Measurements from ENCODE around the gene M1AP. TPM values are rescaled to one million over a fixed set of nuclear protein-coding genes. Genes with fewer than 3 reads are reported as not detected.
"Not testable (repeated sequence)": the region's sequence is repeated elsewhere in the genome, so short reads cannot be mapped to it uniquely, and the experiment has no call there.

M1AP gene
- total RNA-seq, 1 experiment from 2014 or later, result not detected

- Histone ChIP-seq H3K36me3 (no peaks in the 10 kb centered on the region), H3K4me1 (peaks cover 8% of the 10 kb centered on the region), H3K27ac (no peak overlapping the region), H3K4me3 (peak overlapping the region; percentile 22), H3K27me3 (no peaks in the 10 kb centered on the region), H3K9me3 (replicated peaks) (no peaks in the 10 kb centered on the region)
- peak; percentile 45 to 66 for DNase-seq
Measured at GRCh38 chr2:74573747-74574562, 74.2 kb downstream of the M1AP start.

DNA sequence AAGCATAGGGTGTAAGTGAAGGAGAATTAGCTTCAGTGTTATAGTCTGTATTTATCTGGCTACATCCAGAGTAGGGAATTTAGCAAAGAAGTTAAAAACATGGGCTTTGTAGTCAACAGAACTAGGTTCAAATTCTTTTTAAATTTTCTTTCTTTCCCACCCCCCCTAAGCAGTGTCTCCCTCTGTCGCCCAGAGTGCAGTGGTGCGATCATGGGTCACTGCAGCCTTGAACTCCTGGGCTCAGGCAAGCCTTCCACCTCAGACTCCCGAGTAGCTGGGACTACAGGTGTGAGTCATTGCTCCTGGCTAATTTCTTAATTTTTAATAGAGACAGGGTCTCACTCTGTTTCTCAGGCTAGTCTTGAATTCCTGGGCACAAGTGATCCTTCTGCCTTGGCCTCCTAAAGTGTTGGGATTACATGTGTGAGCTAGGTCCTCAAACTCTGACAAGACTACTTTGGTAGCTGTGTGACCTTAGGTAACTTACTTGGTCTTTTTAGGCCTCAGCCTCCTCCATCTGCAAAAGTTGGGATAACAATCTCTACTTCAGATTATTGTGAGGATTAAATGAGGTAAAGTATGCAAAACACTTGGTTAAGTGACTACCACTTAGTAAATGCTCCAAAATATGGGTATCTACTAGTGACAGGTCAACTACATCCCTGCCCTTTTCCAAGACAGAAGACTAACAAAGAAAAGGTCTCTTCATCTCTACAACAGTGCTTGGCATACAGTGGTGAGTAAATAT, 75.8 kb downstream of the M1AP start:
- H3K4me1 ChIP-seq, result peaks cover 2% of the 10 kb centered on the region; the same call in 1 of the 2 replicates
- H3K4me3 ChIP-seq, result no peak overlapping the region
- H3K27ac ChIP-seq, result no peak overlapping the region
- no peaks in the 10 kb centered on the region for H3K9me3 ChIP-seq (replicated peaks)
- no peaks in the 10 kb centered on the region for H3K36me3 ChIP-seq
- no peak for DNase-seq
- peaks cover 7% of the 10 kb centered on the region; the same call in 1 of the 2 replicates for H3K27me3 ChIP-seq

- H3K27ac ChIP-seq, result no peak overlapping the region
- no peaks in the 10 kb centered on the region for H3K36me3 ChIP-seq
- no peaks in the 10 kb centered on the region for H3K9me3 ChIP-seq (replicated peaks)
- H3K4me3 ChIP-seq, result no peak overlapping the region
- H3K4me1 ChIP-seq, result no peaks in the 10 kb centered on the region
- DNase-seq, result no peak
- peaks cover 13% of the 10 kb centered on the region; the same call in 1 of the 2 replicates for H3K27me3 ChIP-seq
Measured at GRCh38 chr2:74571058-74571457, 77.1 kb downstream of the M1AP start.

GRCh38 chr2:74569686-74570085, 78.4 kb downstream of the M1AP start:
- H3K4me1 ChIP-seq, result no peaks in the 10 kb centered on the region
- H3K36me3 ChIP-seq, result no peaks in the 10 kb centered on the region
- H3K27ac ChIP-seq, result no peak overlapping the region
- H3K27me3 ChIP-seq, result peaks cover 20% of the 10 kb centered on the region; the same call in 1 of the 2 replicates
- no peak for DNase-seq
- H3K9me3 ChIP-seq (replicated peaks), result no peaks in the 10 kb centered on the region
- H3K4me3 ChIP-seq, result no peak overlapping the region

- Histone ChIP-seq H3K4me1 (no peaks in the 10 kb centered on the region), H3K27ac (no peak overlapping the region), H3K4me3 (no peak overlapping the region), H3K9me3 (replicated peaks) (no peaks in the 10 kb centered on the region), H3K36me3 (no peaks in the 10 kb centered on the region), H3K27me3 (peaks cover 24% of the 10 kb centered on the region)
- no peak for DNase-seq
Measured at GRCh38 chr2:74567881-74568280, 80.2 kb downstream of the M1AP start.

GRCh38 chr2:74566754-74567085, 81.4 kb downstream of the M1AP start:
- H3K36me3 ChIP-seq, result no peaks in the 10 kb centered on the region
- H3K4me1 ChIP-seq, result no peaks in the 10 kb centered on the region
- no peak for DNase-seq
- peaks cover 32% of the 10 kb centered on the region for H3K27me3 ChIP-seq
- no peak overlapping the region for H3K4me3 ChIP-seq
- H3K9me3 ChIP-seq (replicated peaks), result no peaks in the 10 kb centered on the region
- no peak overlapping the region for H3K27ac ChIP-seq

GRCh38 chr2:74566076-74566753, 81.9 kb downstream of the M1AP start:
- Histone ChIP-seq H3K9me3 (replicated peaks) (no peaks in the 10 kb centered on the region), H3K27me3 (peaks cover 36% of the 10 kb centered on the region), H3K27ac (no peak overlapping the region), H3K4me1 (no peaks in the 10 kb centered on the region), H3K4me3 (no peak overlapping the region), H3K36me3 (no peaks in the 10 kb centered on the region)
- no peak for DNase-seq

DNA sequence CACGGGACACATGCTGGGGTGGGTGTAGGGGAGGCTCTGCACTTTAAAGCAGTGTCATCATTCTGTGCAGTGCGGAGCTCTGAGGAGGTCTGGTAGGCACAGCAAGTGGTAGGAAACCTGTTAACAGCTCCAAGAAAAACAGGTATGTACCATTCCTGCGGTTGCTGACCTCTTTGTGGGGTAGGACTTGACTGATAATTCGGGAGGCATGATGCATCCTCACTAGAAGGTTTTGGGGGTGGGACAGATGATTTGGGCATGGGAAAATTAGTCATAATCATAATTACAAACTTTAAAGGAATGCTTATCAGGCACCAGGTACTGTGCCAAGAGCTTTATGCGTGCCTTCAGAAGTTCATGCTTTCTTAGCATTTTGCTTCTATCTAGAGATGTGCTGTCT, 83.9 kb downstream of the M1AP start:
- Histone ChIP-seq H3K27me3 (peaks cover 48% of the 10 kb centered on the region), H3K9me3 (replicated peaks) (no peaks in the 10 kb centered on the region), H3K4me3 (no peak overlapping the region), H3K27ac (no peak overlapping the region), H3K4me1 (no peaks in the 10 kb centered on the region), H3K36me3 (no peaks in the 10 kb centered on the region)
- DNase-seq, result no peak

DNA sequence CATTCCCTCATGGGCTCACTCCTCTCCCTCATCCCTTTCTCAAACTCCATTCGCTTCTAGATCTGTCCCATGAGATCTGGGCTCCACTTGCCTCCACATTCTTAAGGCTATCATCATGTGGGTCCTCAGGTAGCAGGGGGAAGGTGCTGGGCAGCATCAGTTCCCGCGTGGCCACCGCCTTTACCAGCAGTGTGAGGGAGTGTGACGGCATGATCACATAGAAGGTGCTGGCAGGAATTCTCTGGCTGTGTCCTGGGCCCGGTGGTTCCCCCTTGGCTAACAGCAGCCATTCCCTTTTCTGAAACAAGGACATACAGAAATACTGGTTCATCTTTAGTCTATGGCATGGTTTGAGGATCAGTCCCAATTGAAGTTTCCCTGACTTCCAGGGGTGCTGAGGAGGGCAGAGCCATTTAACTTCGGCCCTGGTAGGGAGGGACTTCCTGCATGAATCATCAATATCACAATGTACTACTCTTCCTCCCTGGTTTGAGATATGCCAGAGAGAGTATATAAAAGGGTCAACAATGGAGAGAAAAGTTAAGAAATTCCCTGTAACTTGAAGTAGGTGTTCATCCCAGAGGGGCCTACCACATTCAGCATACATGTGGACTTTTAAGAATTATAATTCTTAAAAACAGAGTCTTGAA, 85.9 kb downstream of the M1AP start:
- no peak overlapping the region for H3K4me3 ChIP-seq
- no peak for DNase-seq
- no peaks in the 10 kb centered on the region for H3K9me3 ChIP-seq (replicated peaks)
- H3K36me3 ChIP-seq, result no peaks in the 10 kb centered on the region
- no peaks in the 10 kb centered on the region for H3K4me1 ChIP-seq
- peaks cover 43% of the 10 kb centered on the region for H3K27me3 ChIP-seq
- H3K27ac ChIP-seq, result no peak overlapping the region

GRCh38 chr2:74561022-74561421, 87.1 kb downstream of the M1AP start:
- not testable (repeated sequence) for H3K9me3 ChIP-seq (replicated peaks); H3K4me3 ChIP-seq; H3K27ac ChIP-seq; DNase-seq; H3K36me3 ChIP-seq; H3K4me1 ChIP-seq
- H3K27me3 ChIP-seq, result peaks cover 38% of the 10 kb centered on the region

DNA sequence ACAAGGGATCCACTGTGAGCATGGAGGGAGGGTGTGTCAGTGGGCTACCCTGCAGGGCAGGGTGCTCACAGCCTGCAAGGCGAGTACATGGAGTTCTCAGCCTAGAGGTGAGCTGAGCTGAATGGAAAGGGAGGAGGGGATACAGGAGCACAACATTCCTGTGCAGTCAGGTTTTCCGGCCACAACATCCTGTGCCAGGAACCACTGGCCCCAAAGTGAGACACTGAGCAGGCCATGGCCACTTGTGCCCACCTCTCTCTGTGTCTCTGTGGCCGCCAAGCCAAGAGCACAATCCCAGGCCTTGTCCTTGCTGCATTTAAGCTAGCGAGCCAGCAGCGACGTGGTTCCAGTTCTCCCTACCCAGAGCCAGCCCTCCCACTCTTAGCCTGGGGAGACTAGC, 87.5 kb downstream of the M1AP start:
- Histone ChIP-seq H3K27me3 (peaks cover 36% of the 10 kb centered on the region), H3K27ac (no peak overlapping the region), H3K9me3 (replicated peaks) (no peaks in the 10 kb centered on the region), H3K4me1 (no peaks in the 10 kb centered on the region), H3K4me3 (no peak overlapping the region), H3K36me3 (no peaks in the 10 kb centered on the region)
- DNase-seq, result no peak

DNA sequence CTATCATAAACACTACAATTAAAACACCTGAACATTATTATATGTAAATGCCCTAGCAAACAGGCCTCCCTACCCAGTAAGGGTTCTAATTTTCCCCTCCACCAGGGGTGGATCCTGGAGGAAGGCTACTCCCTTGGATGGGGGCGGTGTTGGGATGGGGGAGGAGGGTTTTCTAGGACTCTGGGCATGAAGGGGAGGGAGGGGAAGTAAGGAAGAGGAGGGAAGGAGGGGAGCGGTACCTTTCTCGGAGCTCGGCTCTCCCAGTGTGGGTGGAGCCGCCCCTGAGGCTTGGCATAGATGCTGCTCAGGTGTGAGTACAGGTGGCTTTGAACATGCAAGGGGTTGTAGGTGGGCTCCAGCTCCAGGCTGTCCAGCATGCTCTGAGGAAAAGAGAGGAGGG, 88.2 kb downstream of the M1AP start:
- DNase-seq, result no peak
- H3K36me3 ChIP-seq, result no peaks in the 10 kb centered on the region
- H3K27ac ChIP-seq, result no peak overlapping the region
- no peaks in the 10 kb centered on the region for H3K9me3 ChIP-seq (replicated peaks)
- H3K4me3 ChIP-seq, result no peak overlapping the region
- H3K27me3 ChIP-seq, result peaks cover 31% of the 10 kb centered on the region
- no peaks in the 10 kb centered on the region for H3K4me1 ChIP-seq

DNA sequence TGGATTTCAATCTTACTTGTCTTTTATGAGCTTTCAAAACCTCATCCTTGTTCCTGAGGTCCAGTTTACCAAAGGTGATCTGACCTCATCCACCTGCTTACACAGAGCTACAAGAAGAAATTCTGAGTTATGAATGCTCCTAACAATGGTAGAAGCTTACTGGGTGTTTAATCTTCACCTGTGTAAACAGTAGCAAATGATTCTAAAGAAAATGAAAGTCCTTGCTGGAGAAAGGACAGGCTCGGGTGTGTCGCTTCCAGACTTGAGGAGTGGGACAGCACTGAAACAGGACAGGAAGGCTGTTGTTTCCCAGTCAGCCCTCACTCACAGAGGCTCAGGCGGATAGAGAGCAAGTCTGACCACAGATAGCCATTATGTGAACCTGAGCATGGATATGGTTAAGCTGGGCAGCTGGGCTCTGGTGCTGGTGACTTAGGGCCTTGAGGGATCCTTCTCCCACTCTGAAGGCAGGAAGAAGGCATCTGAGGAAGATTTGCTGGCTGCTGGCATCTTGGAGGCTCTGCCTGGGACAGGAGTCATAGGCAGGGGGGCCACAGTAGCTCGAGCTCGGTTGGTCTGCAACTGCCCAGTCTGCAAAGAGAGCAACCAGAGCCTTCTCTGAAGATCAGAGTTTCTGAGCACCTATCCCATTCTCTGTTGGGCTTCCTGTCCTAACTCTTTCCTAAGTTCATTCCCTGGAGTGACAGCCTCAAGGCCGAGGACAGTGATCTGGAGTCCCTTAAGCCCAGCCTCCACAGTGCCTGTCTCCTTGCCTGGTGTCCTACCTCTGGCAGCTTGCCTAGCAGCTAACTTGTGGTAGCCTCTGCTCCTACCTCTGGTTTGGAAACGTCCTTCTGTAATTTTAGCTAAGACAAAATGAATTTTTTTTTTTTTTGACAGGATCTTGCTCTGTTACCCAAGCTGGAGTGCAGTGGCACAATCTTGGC, 89.6 kb downstream of the M1AP start:
- Histone ChIP-seq H3K27ac (no peak overlapping the region), H3K4me3 (no peak overlapping the region), H3K36me3 (no peaks in the 10 kb centered on the region), H3K4me1 (no peaks in the 10 kb centered on the region), H3K27me3 (peaks cover 31% of the 10 kb centered on the region), H3K9me3 (replicated peaks) (no peaks in the 10 kb centered on the region)
- no peak for DNase-seq

GRCh38 chr2:74556831-74557370, 91.2 kb downstream of the M1AP start:
- H3K27ac ChIP-seq, result no peak overlapping the region
- no peak overlapping the region for H3K4me3 ChIP-seq
- no peaks in the 10 kb centered on the region for H3K36me3 ChIP-seq
- no peaks in the 10 kb centered on the region for H3K9me3 ChIP-seq (replicated peaks)
- peaks cover 2% of the 10 kb centered on the region for H3K4me1 ChIP-seq
- peaks cover 20% of the 10 kb centered on the region for H3K27me3 ChIP-seq
- DNase-seq, result no peak

All from SJCRH30 (cell line).